ENCODE data around the gene NUDT10.

Gene NUDT10

DNA sequence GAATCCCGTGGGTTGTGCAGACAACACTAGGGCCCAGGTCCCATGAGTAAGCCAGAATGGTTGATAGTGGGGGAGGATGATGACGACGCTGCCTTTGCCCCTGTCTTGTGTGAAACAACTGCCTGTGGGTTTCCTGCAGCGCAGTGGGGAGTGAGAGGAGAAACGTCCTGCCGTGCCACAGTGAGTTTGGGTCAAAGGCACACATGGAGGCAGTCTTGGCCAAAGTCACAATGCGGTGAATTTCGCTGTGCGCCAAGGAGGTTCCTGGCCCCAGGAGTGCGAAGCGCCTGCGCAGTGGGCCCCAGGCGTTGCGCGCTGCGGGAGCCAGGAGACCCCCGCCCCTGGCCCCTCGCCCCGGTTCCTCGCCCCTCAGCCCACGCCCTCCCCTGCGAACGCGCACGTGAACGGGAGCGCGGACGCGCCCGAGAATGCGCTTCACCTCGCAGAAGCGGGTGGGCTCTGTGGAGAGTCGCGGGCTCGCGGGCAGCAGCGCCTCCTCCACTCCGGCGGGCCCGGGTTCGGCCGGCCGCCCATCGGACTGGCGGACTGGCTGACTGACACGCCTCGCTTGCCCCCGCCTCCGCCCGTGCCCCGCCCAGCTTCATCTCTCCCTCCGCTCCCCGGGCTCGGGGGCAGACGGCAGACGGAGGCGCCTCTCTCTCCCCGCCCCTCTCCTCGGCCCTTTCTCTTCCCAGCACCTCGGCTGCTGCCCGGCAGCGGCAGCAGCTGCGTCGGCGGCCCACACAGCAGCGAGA, at the start of gene NUDT10:
TSS of gene NUDT10 (plus strand) at position 635 of the 755 bp plus-strand sequence. CDS start 144 bp downstream, outside the sequence.
- peak; percentile 63 for DNase-seq

DNA sequence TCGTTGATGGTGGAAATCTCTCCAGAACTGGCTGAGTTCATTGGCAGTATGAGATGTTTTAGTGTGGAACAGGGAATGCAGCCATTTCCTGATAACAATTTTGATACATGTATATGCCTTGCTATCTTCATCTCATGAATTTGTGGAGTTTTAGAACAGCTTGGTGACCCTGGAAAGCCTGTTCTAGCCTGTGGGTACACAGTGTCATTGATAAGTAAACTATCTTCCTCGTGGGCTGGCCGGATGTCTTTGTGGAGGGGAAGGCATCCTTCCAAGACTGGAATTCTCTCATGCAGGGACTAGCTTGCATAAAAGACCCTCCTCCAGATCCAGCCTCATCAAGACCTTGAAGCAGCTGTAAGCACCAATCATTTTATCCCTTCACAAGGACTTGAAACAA, 40.2 kb upstream of the NUDT10 start:
- no peak for DNase-seq

DNA sequence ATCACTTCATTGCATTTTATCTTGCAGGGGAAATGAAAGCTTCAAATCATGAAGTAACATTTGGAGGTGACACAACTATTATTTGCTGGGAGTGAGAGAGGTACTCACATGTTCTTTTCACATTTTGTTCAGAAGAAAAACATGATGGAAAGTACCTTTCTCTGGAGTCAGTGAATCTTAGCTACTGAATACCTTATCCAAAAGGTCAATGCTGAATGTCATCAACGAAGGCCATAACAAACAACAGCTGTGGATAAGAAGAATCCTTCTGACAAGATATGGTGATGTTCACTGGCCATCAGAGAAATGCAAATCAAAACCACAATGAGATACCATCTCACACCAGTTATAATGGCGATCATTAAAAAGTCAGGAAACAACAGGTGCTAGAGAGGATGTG, 36.5 kb upstream of the NUDT10 start:
- DNase-seq = no peak

DNA sequence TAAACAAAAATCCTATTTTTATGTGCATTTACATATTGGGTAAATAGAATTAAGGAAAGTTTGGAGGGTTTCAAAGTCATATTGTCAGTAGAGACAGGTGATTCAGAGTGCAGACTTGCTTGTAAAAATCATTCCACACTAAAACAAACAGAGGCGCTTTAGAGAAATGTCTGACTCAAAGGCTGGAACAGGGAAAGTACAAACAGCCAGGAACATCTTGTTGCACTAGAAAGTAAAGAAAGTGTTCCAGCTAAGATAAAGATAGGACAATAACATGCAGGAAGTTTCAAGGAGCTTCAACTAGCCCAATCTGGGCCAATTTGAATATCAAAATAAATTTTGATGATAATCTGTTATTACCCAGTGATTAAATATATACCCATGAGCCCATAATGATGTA, 16.4 kb upstream of the NUDT10 start:
- no peak for DNase-seq

DNA sequence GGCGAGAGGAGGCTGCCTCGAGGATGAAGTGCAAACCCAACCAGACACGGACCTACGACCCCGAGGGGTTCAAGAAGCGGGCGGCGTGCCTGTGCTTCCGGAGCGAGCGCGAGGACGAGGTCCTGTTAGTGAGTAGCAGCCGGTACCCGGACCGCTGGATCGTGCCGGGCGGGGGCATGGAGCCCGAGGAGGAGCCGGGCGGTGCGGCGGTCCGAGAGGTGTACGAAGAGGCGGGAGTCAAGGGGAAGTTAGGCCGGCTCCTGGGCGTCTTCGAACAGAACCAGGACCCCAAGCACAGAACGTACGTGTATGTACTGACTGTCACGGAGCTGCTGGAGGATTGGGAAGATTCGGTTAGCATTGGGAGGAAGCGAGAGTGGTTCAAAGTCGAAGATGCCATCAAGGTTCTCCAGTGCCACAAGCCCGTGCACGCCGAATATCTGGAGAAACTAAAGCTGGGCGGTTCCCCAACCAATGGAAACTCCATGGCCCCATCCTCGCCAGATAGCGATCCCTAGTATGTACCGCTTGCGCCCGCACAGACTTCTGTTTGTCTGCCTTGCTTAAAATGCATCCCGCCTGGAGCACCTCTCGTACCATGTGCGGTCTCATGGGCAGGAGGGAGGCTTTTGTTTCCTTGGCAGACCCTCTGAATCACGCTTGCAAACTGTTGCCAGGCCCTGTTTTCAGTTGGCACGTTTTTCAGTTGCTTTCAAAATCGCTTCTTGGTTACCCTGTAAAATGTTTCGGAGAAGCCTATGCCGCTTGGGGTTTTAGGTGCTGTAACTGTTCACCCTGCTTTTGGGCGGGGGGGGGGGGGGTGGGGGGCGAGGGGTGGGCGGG, 542 bp downstream of the NUDT10 start:
- peak; percentile 23 for DNase-seq

DNA sequence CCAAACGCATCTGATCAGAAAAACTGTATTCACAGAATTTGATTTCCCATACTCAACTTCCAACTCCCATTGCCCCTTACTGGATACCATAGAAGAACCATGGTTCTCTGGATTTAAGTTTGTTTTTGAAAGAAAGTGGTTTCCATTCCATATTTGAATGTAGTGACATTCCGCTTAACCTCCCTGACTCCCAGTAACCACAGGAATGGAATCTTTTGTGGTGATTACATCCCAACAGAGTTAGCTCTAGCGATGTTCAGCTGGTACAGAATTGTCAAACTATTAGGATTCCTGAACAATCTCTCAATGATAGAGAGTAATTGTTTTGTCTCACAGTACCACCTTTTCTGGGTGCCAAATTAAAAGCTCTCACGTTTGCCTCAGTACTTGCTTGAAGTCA, 1.7 kb downstream of the NUDT10 start:
- DNase-seq = no peak

DNA sequence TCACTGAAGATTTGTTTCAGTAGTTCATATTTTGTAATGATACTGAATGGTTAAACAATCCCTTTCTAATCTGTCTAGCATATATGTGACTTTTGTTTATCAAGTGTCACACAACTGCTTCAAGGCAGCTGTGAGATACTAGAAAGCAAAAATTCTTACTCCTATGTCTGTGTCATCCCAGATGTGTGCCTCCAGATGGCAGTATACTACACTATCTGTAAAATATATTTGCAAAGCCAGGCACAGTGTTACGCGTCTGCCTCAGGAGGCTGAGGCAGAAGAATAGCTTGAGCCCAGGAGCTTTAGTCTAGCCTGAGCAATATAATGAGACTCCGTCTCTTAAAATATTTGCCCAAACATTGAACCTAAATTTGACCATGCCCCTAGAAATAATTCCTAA, 4.0 kb downstream of the NUDT10 start:
- DNase-seq = peak; percentile 24

DNA sequence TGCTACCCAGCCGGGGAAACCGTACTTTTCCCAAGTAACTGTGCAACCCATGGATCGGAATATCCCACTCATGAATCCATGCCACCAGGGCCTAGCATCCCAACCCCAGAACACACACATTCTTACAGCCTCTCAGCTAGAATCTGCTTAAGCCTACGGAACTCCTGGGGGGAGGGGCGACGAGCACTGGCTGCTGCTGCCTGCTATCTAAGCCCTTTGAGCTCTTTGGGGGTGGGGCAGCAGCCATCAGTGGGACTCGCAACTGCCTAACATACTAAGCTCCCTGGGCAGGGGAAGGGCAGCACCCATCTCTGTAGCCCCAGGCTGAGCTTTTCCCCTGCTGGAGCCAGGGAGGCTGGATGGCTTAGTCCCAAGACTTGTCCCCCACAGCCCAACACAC, 28.6 kb downstream of the NUDT10 start:
- DNase-seq = no peak

DNA sequence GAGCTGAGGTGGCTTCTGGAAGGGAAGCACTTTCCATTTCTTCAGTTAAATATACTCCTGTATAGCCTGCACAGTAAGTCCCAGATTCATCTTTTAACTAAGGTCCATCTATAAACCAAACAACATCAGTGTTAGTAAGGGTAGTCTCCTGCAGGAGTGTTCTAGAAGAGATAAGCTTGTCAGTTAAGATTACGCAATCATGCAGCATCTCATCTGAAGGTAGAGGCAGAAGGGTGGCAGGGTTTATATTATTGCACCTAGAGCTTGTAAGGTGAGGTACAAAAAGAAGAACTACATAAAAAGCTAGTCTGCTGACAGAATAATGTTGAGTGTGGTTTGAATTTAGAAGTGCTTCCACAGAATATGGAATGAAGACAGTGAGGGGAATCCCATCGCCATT, 44.0 kb downstream of the NUDT10 start:
- DNase-seq = no peak
